Body of pancreas (tissue), 4 donors: ENCODE data around the gene CELF3.

Experiments
- CTCF ChIP-seq, 7 experiments: fragments of 450-650 bp in 4 of 7; fragments of 200-600 bp in 3 of 7; sonication (generic) in 3 of 7; IDR thresholded peaks; one replicate each; pipeline ENCODE4 v1.5.1; 2016 to 2019; ENCODE audit warnings: antibody characterized with exemption in 7 of 7
- POLR2A ChIP-seq, 3 donors: fragments of 450-650 bp; IDR thresholded peaks; one replicate each; pipeline ENCODE4 v1.6.1; 2016; ENCODE audit warnings: antibody characterized with exemption in 3 of 3, mild to moderate bottlenecking in 2 of 3

DNA sequence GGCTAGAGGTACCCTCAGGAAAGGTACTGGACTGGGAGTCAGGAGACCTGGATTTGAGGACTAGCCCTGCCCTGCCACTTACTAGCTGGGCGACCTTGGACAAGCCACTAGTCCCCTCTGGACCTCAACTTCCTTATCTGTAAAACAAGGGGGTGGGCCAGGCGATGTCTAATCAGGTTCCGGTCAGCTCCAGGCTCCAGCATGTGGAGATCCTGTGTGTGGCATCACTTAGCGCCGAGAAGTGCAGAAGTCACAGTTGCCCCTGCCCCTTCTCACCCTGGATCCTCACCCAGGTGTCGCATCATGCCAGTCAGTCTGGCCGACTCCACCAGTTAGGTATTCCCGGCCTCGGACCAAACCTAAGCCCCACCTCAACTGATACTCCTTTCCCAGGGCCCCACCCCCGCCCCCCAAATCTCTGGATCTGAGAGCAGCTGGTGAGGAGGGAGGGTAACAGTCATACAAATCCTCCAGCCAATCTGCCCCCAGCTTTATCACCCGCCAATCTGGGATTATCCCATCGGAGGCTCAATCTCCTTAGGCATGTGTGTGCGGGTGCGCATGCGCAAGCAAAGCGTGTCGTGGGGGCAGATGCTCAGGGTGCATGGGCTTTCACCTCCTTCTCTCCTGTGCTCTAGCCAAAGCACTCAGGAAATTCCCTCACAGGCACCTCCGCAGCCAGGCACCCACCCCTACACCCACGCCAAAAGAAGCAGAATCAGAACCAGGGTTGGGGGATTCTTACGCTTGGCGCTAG is 5.4 kb downstream of the CELF3 start:
- no peak for TF ChIP-seq CTCF (IDR thresholded peaks at IDR 0.05)
- no peak for TF ChIP-seq POLR2A (IDR thresholded peaks at IDR 0.05)
